B cell (primary cell): ENCODE results near the gene NETO2.

Source experiments
- CTCF ChIP-seq: fragments of 200-600 bp; IDR thresholded peaks from one replicate; pipeline ENCODE4 v1.8.0; 2022; ENCODE audit warnings: antibody characterized with exemption, mild to moderate bottlenecking
- EZH2 ChIP-seq: IDR thresholded peaks from 2 replicates; pipeline ENCODE4 v1.6.1; 2012; ENCODE audit warnings: borderline replicate concordance, low read depth, mild to moderate bottlenecking, moderate library complexity, low read length; ENCODE audit not compliant: insufficient read depth, poor library complexity, severe bottlenecking

- TF ChIP-seq CTCF (no peak), EZH2 (no peak)
Measured at GRCh38 chr16:47049901-47050583, 93.7 kb downstream of the NETO2 start.
